Measurements from ENCODE around the gene ZNF845. TPM values are rescaled to one million over a fixed set of nuclear protein-coding genes. Genes with fewer than 3 reads are reported as not detected.

Gene ZNF845
- total RNA-seq, 4 donors from 2014 or later = 5.0 to 18.0 (median 10.3) TPM

- Histone ChIP-seq H3K9me3 (no peaks in the 10 kb centered on the region), H3K27me3 (no peaks in the 10 kb centered on the region), H3K36me3 (no peaks in the 10 kb centered on the region), H3K27ac (no peak overlapping the region), H3K4me3 (no peak overlapping the region), H3K4me1 (no peaks in the 10 kb centered on the region)
- intact Hi-C loops (cut with DNase I; ENCODE audit: low total_unique reads) = no loop called here
- TF ChIP-seq POLR2A (IDR thresholded peaks at IDR 0.05) (no peak), CTCF (IDR thresholded peaks at IDR 0.05) (no peak)
- no peak for DNase-seq
Observed at GRCh38 chr19:53388168-53388567, 54.6 kb downstream of the ZNF845 start.

- intact Hi-C loops (cut with DNase I; ENCODE audit: low total_unique reads) = no loop called here
Observed at GRCh38 chr19:53388904-53389303, 55.4 kb downstream of the ZNF845 start.

GRCh38 chr19:53389571-53389970, 56.0 kb downstream of the ZNF845 start:
- TF ChIP-seq POLR2A (IDR thresholded peaks at IDR 0.05) = no peak
- no peak for TF ChIP-seq CTCF (IDR thresholded peaks at IDR 0.05)
- Histone ChIP-seq H3K4me1 (no peaks in the 10 kb centered on the region), H3K27me3 (no peaks in the 10 kb centered on the region), H3K36me3 (no peaks in the 10 kb centered on the region), H3K27ac (no peak overlapping the region), H3K9me3 (no peaks in the 10 kb centered on the region), H3K4me3 (no peak overlapping the region)
- no peak for DNase-seq
- intact Hi-C loops (cut with DNase I; ENCODE audit: low total_unique reads) = no loop called here

More at GRCh38 chr19:53388904-53389303, 55.4 kb downstream of the ZNF845 start:
- Histone ChIP-seq H3K27ac (no peak overlapping the region), H3K9me3 (no peaks in the 10 kb centered on the region), H3K27me3 (no peaks in the 10 kb centered on the region), H3K4me1 (no peaks in the 10 kb centered on the region), H3K4me3 (no peak overlapping the region), H3K36me3 (no peaks in the 10 kb centered on the region)
- TF ChIP-seq POLR2A (IDR thresholded peaks at IDR 0.05) (no peak), CTCF (IDR thresholded peaks at IDR 0.05) (no peak)
- DNase-seq = no peak

- Histone ChIP-seq H3K9me3 (no peaks in the 10 kb centered on the region), H3K36me3 (no peaks in the 10 kb centered on the region), H3K4me3 (no peak overlapping the region), H3K27me3 (no peaks in the 10 kb centered on the region), H3K27ac (no peak overlapping the region), H3K4me1 (no peaks in the 10 kb centered on the region)
- no peak for DNase-seq
- intact Hi-C loops (cut with DNase I; ENCODE audit: low total_unique reads) = no loop called here
- no peak for TF ChIP-seq POLR2A (IDR thresholded peaks at IDR 0.05)
- TF ChIP-seq CTCF (IDR thresholded peaks at IDR 0.05) = no peak
Observed at GRCh38 chr19:53389978-53390377, 56.4 kb downstream of the ZNF845 start.

GRCh38 chr19:53394522-53394973, 61.0 kb downstream of the ZNF845 start:
- Histone ChIP-seq H3K4me1 (peaks cover 0 to 6% of the 10 kb centered on the region in 2 donors), H3K27me3 (no peaks in the 10 kb centered on the region), H3K4me3 (peak overlapping the region; percentile 49 to 57), H3K36me3 (no peaks in the 10 kb centered on the region), H3K27ac (peak overlapping the region; percentile 78 to 86), H3K9me3 (no peaks in the 10 kb centered on the region)
- peak; percentile 49 to 58 for DNase-seq
- intact Hi-C loops (cut with DNase I; ENCODE audit: low total_unique reads) = no loop called here
- TF ChIP-seq CTCF (IDR thresholded peaks at IDR 0.05) (no peak), POLR2A (IDR thresholded peaks at IDR 0.05) (no peak)
